Esophagus squamous epithelium (tissue), 5 donors: ENCODE results near the gene ARL4D. TPM values are rescaled to one million over a fixed set of nuclear protein-coding genes. Genes with fewer than 3 reads are reported as not detected.
"Not testable (repeated sequence)": the region's sequence is repeated elsewhere in the genome, so short reads cannot be mapped to it uniquely, and the experiment has no call there.

Source experiments
- DNase-seq: peaks from one replicate; lab custom pipeline; 2025; lab: John Stamatoyannopoulos, UW
- H3K27ac ChIP-seq, 4 donors: fragments of 200-600 bp; sonication (generic); one replicate each; pipeline ENCODE4 v1.5.1; 2016 to 2019; ENCODE audit warnings: mild to moderate bottlenecking in 1 of 4
- H3K27me3 ChIP-seq, 4 donors: fragments of 200-600 bp; sonication (generic); 1 replicate in 3 of 4; 2 replicates in 1 of 4; pipeline versions ENCODE4 v1.5.1 to v1.6.0; 2017 to 2021; ENCODE audit warnings: antibody characterized with exemption in 1 of 4
- H3K36me3 ChIP-seq, 3 donors: fragments of 200-600 bp; sonication (generic); one replicate each; pipeline ENCODE4 v1.5.1; 2016 to 2019
- H3K4me1 ChIP-seq, 3 donors: fragments of 200-600 bp; sonication (generic); one replicate each; pipeline ENCODE4 v1.5.1; 2017 to 2019
- H3K4me3 ChIP-seq, 4 donors: fragments of 200-600 bp; sonication (generic); 1 replicate in 3 of 4; 2 replicates in 1 of 4; pipeline ENCODE4 v1.5.1; 2016 to 2019; ENCODE audit warnings: mild to moderate bottlenecking in 2 of 4, moderate library complexity in 1 of 4
- H3K9me3 ChIP-seq, 3 donors: fragments of 200-600 bp; sonication (generic); one replicate each; pipeline ENCODE4 v1.5.1; 2016 to 2019
- CTCF ChIP-seq, 6 experiments: fragments of 450-650 bp in 4 of 6; fragments of 200-600 bp in 2 of 6; sonication (generic) in 2 of 6; IDR thresholded peaks; one replicate each; pipeline ENCODE4 v1.5.1; 2016 to 2019; ENCODE audit warnings: antibody characterized with exemption in 6 of 6, mild to moderate bottlenecking in 4 of 6, moderate library complexity in 4 of 6
- POLR2A ChIP-seq, 4 donors: fragments of 450-650 bp; IDR thresholded peaks; one replicate each; pipeline ENCODE4 v1.6.1; 2017; ENCODE audit warnings: antibody characterized with exemption in 4 of 4, mild to moderate bottlenecking in 4 of 4, moderate library complexity in 3 of 4
- WGBS, 2 donors: methylation state at CpG; one replicate each; pipeline ENCODE4 v1.1.5; 2018; 5-methylcytosine and 5-hydroxymethylcytosine counted together
- intact Hi-C: fragments of 100-400 bp; cut with DNase I; formaldehyde crosslinking; loops from one replicate; pipeline ENCODE4 v1.15.0; 2022
- total RNA-seq, 4 donors: library from RNA; depleted of rRNA; stranded (reverse); fragments of >200 nt; gene quantifications; one replicate each; pipeline ENCODE4 v1.1.0, GENCODE V29; 2016
- donor health status: DM: yes; HTN: yes; CAD: no.

ARL4D gene
- total RNA-seq, 4 donors from 2014 or later, result 54.2 to 94.1 (median 61.5) TPM

GRCh38 chr17:43368740-43369506, 29.9 kb upstream of the ARL4D start:
- WGBS, 2 donors, result 0 to 1% methylated on average over 32 to 36 of the region's 51 CpGs
- Histone ChIP-seq H3K36me3 (no peaks in the 10 kb centered on the region), H3K27ac (peak overlapping the region; percentile 98 to 100 (median 99)), H3K27me3 (no peaks in the 10 kb centered on the region), H3K4me1 (peaks cover 6 to 37% (median 19%) of the 10 kb centered on the region in 3 donors), H3K4me3 (peak overlapping the region; percentile 47 to 75 (median 60)), H3K9me3 (no peaks in the 10 kb centered on the region)
- no peak for DNase-seq
- TF ChIP-seq CTCF (IDR thresholded peaks at IDR 0.05) (no peak), POLR2A (IDR thresholded peaks at IDR 0.05) (no peak)
- intact Hi-C loops, result no loop called here

- no peaks in the 10 kb centered on the region for H3K27me3 ChIP-seq
- no peaks in the 10 kb centered on the region for H3K36me3 ChIP-seq
- WGBS, 2 donors, result 87 to 91% methylated on average over 5 of the region's 5 CpGs
- intact Hi-C loops, result no loop called here
- peak overlapping the region in 1 of 4 donors; percentile 75 for H3K4me3 ChIP-seq
- DNase-seq, result no peak
- TF ChIP-seq CTCF (IDR thresholded peaks at IDR 0.05), result no peak
- no peak for TF ChIP-seq POLR2A (IDR thresholded peaks at IDR 0.05)
- no peaks in the 10 kb centered on the region for H3K9me3 ChIP-seq
- H3K27ac ChIP-seq, result peak overlapping the region; percentile 98 to 100 (median 99)
- H3K4me1 ChIP-seq, result peaks cover 6 to 37% (median 19%) of the 10 kb centered on the region in 3 donors
Measured at GRCh38 chr17:43369986-43370385, 28.8 kb upstream of the ARL4D start.

- intact Hi-C loops, result no loop called here
- WGBS, 2 donors, result 58 to 59% methylated on average over 6 of the region's 6 CpGs
Measured at GRCh38 chr17:43371227-43371821, 27.5 kb upstream of the ARL4D start.

GRCh38 chr17:43372273-43372911, 26.4 kb upstream of the ARL4D start:
- 64 to 66% methylated on average over 11 of the region's 11 CpGs for WGBS, 2 donors
- Histone ChIP-seq H3K4me3 (no peak overlapping the region), H3K27ac (no peak overlapping the region), H3K27me3 (no peaks in the 10 kb centered on the region), H3K36me3 (no peaks in the 10 kb centered on the region), H3K4me1 (peaks cover 6 to 29% (median 12%) of the 10 kb centered on the region in 3 donors), H3K9me3 (no peaks in the 10 kb centered on the region)
- TF ChIP-seq CTCF (IDR thresholded peaks at IDR 0.05) (no peak), POLR2A (IDR thresholded peaks at IDR 0.05) (no peak)
- intact Hi-C loops, result no loop called here
- no peak for DNase-seq

More at GRCh38 chr17:43371227-43371821, 27.5 kb upstream of the ARL4D start:
- no peaks in the 10 kb centered on the region for H3K36me3 ChIP-seq
- H3K9me3 ChIP-seq, result no peaks in the 10 kb centered on the region
- H3K4me3 ChIP-seq, result no peak overlapping the region
- TF ChIP-seq POLR2A (IDR thresholded peaks at IDR 0.05) (no peak), CTCF (IDR thresholded peaks at IDR 0.05) (no peak)
- DNase-seq, result no peak
- H3K27ac ChIP-seq, result no peak overlapping the region
- H3K27me3 ChIP-seq, result no peaks in the 10 kb centered on the region
- peaks cover 6 to 37% (median 19%) of the 10 kb centered on the region in 3 donors for H3K4me1 ChIP-seq

- H3K9me3 ChIP-seq, result no peaks in the 10 kb centered on the region
- H3K27ac ChIP-seq, result no peak overlapping the region
Measured at GRCh38 chr17:43373356-43373755, 25.4 kb upstream of the ARL4D start.

GRCh38 chr17:43375915-43376314, 22.9 kb upstream of the ARL4D start:
- peaks cover 0 to 20% (median 17%) of the 10 kb centered on the region in 3 donors for H3K9me3 ChIP-seq
- intact Hi-C loops, H3K4me3 ChIP-seq, H3K27ac ChIP-seq, DNase-seq, H3K27me3 ChIP-seq, H3K4me1 ChIP-seq, H3K36me3 ChIP-seq: not testable (repeated sequence)
- 80 to 87% methylated on average over 4 of the region's 4 CpGs for WGBS, 2 donors

More at GRCh38 chr17:43373356-43373755, 25.4 kb upstream of the ARL4D start:
- H3K4me1 ChIP-seq, result peaks cover 6 to 22% (median 10%) of the 10 kb centered on the region in 3 donors
- intact Hi-C loops, result no loop called here
- H3K27me3 ChIP-seq, result no peaks in the 10 kb centered on the region
- no peak for DNase-seq
- TF ChIP-seq CTCF (IDR thresholded peaks at IDR 0.05), result no peak
- no peak for TF ChIP-seq POLR2A (IDR thresholded peaks at IDR 0.05)
- H3K36me3 ChIP-seq, result no peaks in the 10 kb centered on the region
- WGBS, 2 donors, result 86 to 96% methylated on average over 4 of the region's 4 CpGs
- no peak overlapping the region for H3K4me3 ChIP-seq
